ENCODE results near the gene KCNQ5. TPM values are rescaled to one million over a fixed set of nuclear protein-coding genes. Genes with fewer than 3 reads are reported as not detected.

Gene KCNQ5
- total RNA-seq, 2 experiments from 2014 or later, result 5.1 to 5.5 TPM

GRCh38 chr6:72783666-72784065 is 161.8 kb downstream of the KCNQ5 start:
- ChIA-PET POLR2A (no interaction called here), CTCF (no interaction called here)
- Mint-ChIP-seq H3K27me3 (no peaks in the 10 kb centered on the region), H3K36me3 (ENCODE audit: low read depth) (no peaks in the 10 kb centered on the region), H3K27ac (no peak overlapping the region), H3K4me1 (no peaks in the 10 kb centered on the region), H3K4me3 (no peak overlapping the region), H3K9me3 (ENCODE audit: low read depth) (no peaks in the 10 kb centered on the region)
- intact Hi-C loops (cut with DNase I, micrococcal nuclease), result no loop called here
- no peak for ATAC-seq
- DNase-seq, result no peak

GRCh38 chr6:72784071-72784470 is 162.2 kb downstream of the KCNQ5 start:
- intact Hi-C loops (cut with DNase I, micrococcal nuclease), result no loop called here
- H3K27ac Mint-ChIP-seq, result no peak overlapping the region
- no peaks in the 10 kb centered on the region for H3K36me3 Mint-ChIP-seq (ENCODE audit: low read depth)
- DNase-seq (no peak), ATAC-seq (no peak)
- ChIA-PET CTCF (no interaction called here), POLR2A (no interaction called here)
- H3K9me3 Mint-ChIP-seq (ENCODE audit: low read depth), result no peaks in the 10 kb centered on the region
- no peak overlapping the region for H3K4me3 Mint-ChIP-seq
- no peaks in the 10 kb centered on the region for H3K4me1 Mint-ChIP-seq
- H3K27me3 Mint-ChIP-seq, result no peaks in the 10 kb centered on the region

- no peak overlapping the region for H3K27ac Mint-ChIP-seq
- ATAC-seq, result no peak
- no peaks in the 10 kb centered on the region for H3K27me3 Mint-ChIP-seq
- ChIA-PET CTCF (no interaction called here), POLR2A (no interaction called here)
- H3K4me1 Mint-ChIP-seq, result no peaks in the 10 kb centered on the region
- no peaks in the 10 kb centered on the region for H3K36me3 Mint-ChIP-seq (ENCODE audit: low read depth)
- intact Hi-C loops (cut with DNase I, micrococcal nuclease), result no loop called here
- H3K4me3 Mint-ChIP-seq, result no peak overlapping the region
- H3K9me3 Mint-ChIP-seq (ENCODE audit: low read depth), result no peaks in the 10 kb centered on the region
- DNase-seq, result no peak
Measured at GRCh38 chr6:72784581-72784980, 162.7 kb downstream of the KCNQ5 start.

- no peak for DNase-seq
- no peak for ATAC-seq
- Mint-ChIP-seq H3K4me1 (no peaks in the 10 kb centered on the region), H3K36me3 (ENCODE audit: low read depth) (peaks cover 3% of the 10 kb centered on the region), H3K27me3 (no peaks in the 10 kb centered on the region), H3K4me3 (no peak overlapping the region), H3K9me3 (ENCODE audit: low read depth) (no peaks in the 10 kb centered on the region), H3K27ac (no peak overlapping the region)
- ChIA-PET POLR2A (no interaction called here), CTCF (no interaction called here)
- intact Hi-C loops (cut with DNase I, micrococcal nuclease), result no loop called here
Measured at GRCh38 chr6:72787391-72788031, 165.6 kb downstream of the KCNQ5 start.

DNA sequence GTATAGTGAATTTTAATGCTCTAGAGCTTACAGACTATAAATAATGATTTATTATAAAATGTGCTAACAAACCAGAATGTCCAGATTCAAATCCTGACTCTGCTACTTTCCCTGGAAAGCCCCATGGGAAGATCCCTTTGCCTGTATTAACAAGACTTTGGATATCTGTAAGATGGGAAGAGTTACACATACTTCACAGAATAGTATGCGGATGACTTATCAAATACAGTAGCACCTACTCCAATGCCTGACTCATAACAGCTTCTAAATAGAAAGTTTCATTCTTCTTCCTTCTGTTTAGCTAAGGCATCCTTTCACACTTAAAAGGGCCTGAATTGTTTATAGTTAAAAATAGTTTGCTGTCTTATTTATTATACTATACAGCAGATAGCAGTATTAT is 166.3 kb downstream of the KCNQ5 start:
- intact Hi-C loops (cut with DNase I, micrococcal nuclease), result no loop called here
- ChIA-PET CTCF (no interaction called here), POLR2A (no interaction called here)
- Mint-ChIP-seq H3K27me3 (no peaks in the 10 kb centered on the region), H3K9me3 (ENCODE audit: low read depth) (no peaks in the 10 kb centered on the region), H3K27ac (no peak overlapping the region), H3K4me3 (no peak overlapping the region), H3K36me3 (ENCODE audit: low read depth) (peaks cover 3% of the 10 kb centered on the region), H3K4me1 (no peaks in the 10 kb centered on the region)
- ATAC-seq (no peak), DNase-seq (no peak)

DNA sequence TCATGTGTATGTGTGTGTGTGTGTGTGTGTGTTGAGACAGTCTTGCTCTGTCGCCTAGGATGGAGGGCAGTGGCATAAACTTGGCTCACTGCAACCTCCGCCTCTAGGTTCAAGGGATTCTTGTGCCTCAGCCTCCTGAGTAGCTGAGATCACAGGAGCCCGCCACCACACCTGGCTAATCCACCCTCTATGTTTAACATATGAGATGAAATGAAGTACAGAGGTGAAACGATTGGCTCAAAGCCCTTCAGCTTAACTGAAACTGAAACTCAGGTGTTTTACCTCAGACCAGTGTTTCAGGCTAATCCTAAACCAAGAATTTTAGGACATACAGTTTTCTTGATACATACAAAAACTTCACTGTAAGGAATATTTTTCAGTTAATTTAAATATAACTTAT is 167.3 kb downstream of the KCNQ5 start:
- no peak overlapping the region for H3K4me3 Mint-ChIP-seq
- CTCF ChIA-PET, result no interaction called here
- intact Hi-C loops (cut with DNase I, micrococcal nuclease), result no loop called here
- ATAC-seq, result no peak
- POLR2A ChIA-PET, result no interaction called here
- DNase-seq, result no peak
- no peaks in the 10 kb centered on the region for H3K27me3 Mint-ChIP-seq
- H3K27ac Mint-ChIP-seq, result no peak overlapping the region
- H3K4me1 Mint-ChIP-seq, result no peaks in the 10 kb centered on the region
- H3K9me3 Mint-ChIP-seq (ENCODE audit: low read depth), result no peaks in the 10 kb centered on the region
- H3K36me3 Mint-ChIP-seq (ENCODE audit: low read depth), result peaks cover 3% of the 10 kb centered on the region

DNA sequence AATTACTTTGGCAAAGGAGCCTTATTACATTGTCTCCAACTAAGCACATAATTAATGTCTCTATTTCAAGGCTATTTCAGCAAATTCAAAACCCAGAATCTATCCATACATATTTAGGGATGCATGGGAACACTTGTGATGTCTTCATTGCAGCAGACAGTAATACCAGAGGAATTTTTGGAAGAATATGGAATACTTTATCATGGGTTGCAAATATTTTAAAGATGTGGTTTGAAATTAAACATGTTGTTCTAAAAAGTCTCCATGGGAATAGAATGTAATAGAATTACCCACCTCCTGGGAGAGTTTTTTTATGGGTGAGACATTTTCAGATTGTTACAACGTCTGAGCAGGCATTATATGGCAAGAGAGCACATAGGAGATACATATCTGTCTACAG is 170.8 kb downstream of the KCNQ5 start:
- Mint-ChIP-seq H3K4me1 (no peaks in the 10 kb centered on the region), H3K27ac (no peak overlapping the region), H3K27me3 (no peaks in the 10 kb centered on the region), H3K4me3 (no peak overlapping the region), H3K36me3 (ENCODE audit: low read depth) (peaks cover 3% of the 10 kb centered on the region), H3K9me3 (ENCODE audit: low read depth) (no peaks in the 10 kb centered on the region)
- POLR2A ChIA-PET, result no interaction called here
- no peak for ATAC-seq
- DNase-seq, result no peak
- CTCF ChIA-PET, result no interaction called here
- intact Hi-C loops (cut with DNase I, micrococcal nuclease), result no loop called here

- ChIA-PET POLR2A (no interaction called here), CTCF (no interaction called here)
- DNase-seq (no peak), ATAC-seq (no peak)
- no peaks in the 10 kb centered on the region for H3K27me3 Mint-ChIP-seq
- H3K4me3 Mint-ChIP-seq, result no peak overlapping the region
- no peak overlapping the region for H3K27ac Mint-ChIP-seq
- no peaks in the 10 kb centered on the region for H3K4me1 Mint-ChIP-seq
- no peaks in the 10 kb centered on the region for H3K9me3 Mint-ChIP-seq (ENCODE audit: low read depth)
- H3K36me3 Mint-ChIP-seq (ENCODE audit: low read depth), result peaks cover 3% of the 10 kb centered on the region
- intact Hi-C loops (cut with DNase I, micrococcal nuclease), result no loop called here
Measured at GRCh38 chr6:72793641-72794395, 172.0 kb downstream of the KCNQ5 start.

DNA sequence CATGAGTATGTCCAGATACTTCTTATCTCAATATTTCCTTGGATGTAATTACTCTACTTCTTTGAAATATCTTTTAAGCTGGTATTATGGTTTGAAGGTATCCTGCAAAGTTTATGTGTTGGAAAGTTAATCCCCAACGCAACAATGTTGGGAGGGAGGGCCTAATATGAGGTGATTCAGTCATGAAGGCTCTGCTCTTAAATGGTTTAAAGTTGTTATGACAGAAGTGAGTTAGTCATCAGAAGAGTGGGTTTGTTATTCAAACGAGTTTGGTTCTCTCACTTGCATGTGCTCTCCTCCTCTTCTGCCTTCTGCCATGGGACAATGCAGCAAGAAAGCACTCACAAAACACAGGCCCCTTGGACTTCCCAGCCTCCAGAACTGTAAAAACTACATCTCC is 176.3 kb downstream of the KCNQ5 start:
- ChIA-PET POLR2A (no interaction called here), CTCF (no interaction called here)
- DNase-seq, result no peak
- no peaks in the 10 kb centered on the region for H3K4me1 Mint-ChIP-seq
- H3K27ac Mint-ChIP-seq, result no peak overlapping the region
- H3K9me3 Mint-ChIP-seq (ENCODE audit: low read depth), result no peaks in the 10 kb centered on the region
- H3K4me3 Mint-ChIP-seq, result no peak overlapping the region
- intact Hi-C loops (cut with DNase I, micrococcal nuclease), result no loop called here
- no peaks in the 10 kb centered on the region for H3K36me3 Mint-ChIP-seq (ENCODE audit: low read depth)
- ATAC-seq, result no peak
- H3K27me3 Mint-ChIP-seq, result no peaks in the 10 kb centered on the region

DNA sequence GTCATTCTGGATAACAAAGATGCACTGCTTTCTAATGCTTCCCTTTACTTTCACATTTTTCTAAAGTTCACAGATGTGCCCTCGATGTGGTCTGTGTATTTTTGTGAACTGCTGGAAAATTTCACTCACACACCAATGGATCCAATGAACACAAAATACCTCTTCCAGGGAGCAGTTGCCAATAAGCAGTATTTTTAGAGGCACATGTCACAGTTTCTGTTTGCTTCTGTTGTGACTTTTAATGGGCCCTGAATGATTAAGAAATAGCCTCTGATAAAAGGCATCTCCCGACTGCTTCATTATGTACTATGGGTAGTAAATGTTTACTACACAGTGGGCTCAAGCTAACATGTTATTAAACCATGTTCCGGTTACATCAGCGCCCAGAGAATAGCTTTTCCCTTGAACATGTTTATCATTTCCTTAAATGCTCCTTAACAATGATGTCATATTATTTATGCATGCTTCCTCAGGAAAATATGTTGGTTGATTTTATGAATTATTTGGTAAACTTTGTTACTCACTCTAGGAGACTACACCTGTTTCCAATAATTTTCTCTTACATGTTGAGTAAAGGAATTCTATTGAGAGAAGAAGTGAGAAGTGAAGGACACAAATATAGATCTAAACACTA is 188.0 kb downstream of the KCNQ5 start:
- H3K36me3 Mint-ChIP-seq (ENCODE audit: low read depth), result no peaks in the 10 kb centered on the region
- intact Hi-C loops (cut with DNase I, micrococcal nuclease), result no loop called here

DNA sequence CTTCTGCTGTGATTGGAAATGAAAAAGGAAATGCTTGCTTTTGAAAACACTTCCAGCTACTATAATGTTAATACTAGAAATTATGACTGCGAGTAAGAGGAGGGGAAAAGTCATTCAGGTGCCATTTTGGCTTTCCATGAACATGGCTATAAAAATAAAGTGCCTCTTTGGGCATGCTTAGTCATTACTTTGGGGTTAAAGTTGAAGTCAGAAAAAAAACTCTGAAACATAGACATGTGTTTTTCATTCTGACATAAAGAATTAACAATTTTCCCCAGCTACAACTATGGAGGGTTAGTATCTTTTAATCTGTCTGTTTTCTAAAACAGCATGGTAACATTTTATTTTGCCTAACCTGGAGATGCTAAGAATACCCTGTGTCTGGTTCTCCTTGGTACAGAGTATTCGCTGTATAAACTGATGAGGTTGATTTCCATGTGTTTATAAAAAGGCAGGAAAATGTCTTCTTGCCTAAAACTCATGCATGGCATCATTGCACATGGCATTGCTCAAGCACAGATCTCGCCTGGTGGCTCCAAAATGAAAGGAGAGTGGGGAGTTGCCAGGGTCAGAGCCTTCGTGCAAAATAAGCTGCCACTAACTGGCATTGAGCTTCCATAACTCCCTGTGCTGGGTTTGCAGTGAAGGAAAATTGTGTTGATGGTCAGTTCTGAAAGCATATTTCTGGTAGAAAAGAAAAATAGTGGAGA is 188.9 kb downstream of the KCNQ5 start:
- ATAC-seq, result no peak
- CTCF ChIA-PET, result interaction anchor here (0.6 kb wide), 1 partner anchor 28 kb away, joined by 3 read pairs; no protein-coding TSS in a partner anchor
- no peak overlapping the region for H3K4me3 Mint-ChIP-seq
- no peaks in the 10 kb centered on the region for H3K36me3 Mint-ChIP-seq (ENCODE audit: low read depth)
- intact Hi-C loops (cut with DNase I, micrococcal nuclease), result no loop called here
- no peaks in the 10 kb centered on the region for H3K4me1 Mint-ChIP-seq
- no peak overlapping the region for H3K27ac Mint-ChIP-seq
- POLR2A ChIA-PET, result no interaction called here
- no peaks in the 10 kb centered on the region for H3K9me3 Mint-ChIP-seq (ENCODE audit: low read depth)
- DNase-seq, result no peak
- no peaks in the 10 kb centered on the region for H3K27me3 Mint-ChIP-seq

More for the DNA sequence above, 188.0 kb downstream of the KCNQ5 start:
- ATAC-seq, result no peak
- ChIA-PET POLR2A (no interaction called here), CTCF (interaction anchor here (0.6 kb wide), 1 partner anchor 27 kb away, joined by 3 read pairs; no protein-coding TSS in a partner anchor)
- Mint-ChIP-seq H3K4me3 (no peak overlapping the region), H3K9me3 (ENCODE audit: low read depth) (no peaks in the 10 kb centered on the region), H3K4me1 (no peaks in the 10 kb centered on the region), H3K27ac (no peak overlapping the region), H3K27me3 (no peaks in the 10 kb centered on the region)
- no peak for DNase-seq

DNA sequence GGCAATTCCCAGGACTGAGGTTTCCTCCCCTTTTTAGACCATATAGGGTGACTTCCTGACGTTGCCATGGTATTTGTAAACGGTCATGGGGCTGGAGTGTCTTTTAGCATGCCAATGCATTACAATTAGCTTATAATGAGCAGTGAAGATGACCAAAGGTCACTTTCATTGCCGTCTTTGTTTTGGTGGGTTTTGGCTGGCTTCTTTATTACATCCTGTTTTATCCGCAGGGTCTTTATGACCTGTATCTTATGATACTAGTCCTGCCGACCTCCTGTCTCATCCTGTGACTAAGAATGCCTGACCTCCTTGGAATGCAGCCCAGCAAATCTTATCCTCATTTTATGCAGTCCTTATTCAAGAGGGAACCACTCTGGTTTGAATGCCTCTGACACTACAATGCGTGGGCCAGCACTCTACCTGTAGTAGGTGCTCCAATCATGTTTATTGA is 190.1 kb downstream of the KCNQ5 start:
- Mint-ChIP-seq H3K4me3 (no peak overlapping the region), H3K36me3 (ENCODE audit: low read depth) (no peaks in the 10 kb centered on the region), H3K9me3 (ENCODE audit: low read depth) (no peaks in the 10 kb centered on the region), H3K27ac (no peak overlapping the region), H3K27me3 (no peaks in the 10 kb centered on the region), H3K4me1 (no peaks in the 10 kb centered on the region)
- intact Hi-C loops (cut with DNase I, micrococcal nuclease), result no loop called here
- DNase-seq, result no peak
- ChIA-PET POLR2A (no interaction called here), CTCF (interaction anchor here (0.6 kb wide), 1 partner anchor 192 kb away, joined by 4 read pairs; no protein-coding TSS in a partner anchor)
- no peak for ATAC-seq
